Activated CD4-positive, alpha-beta T cell treated with anti-CD3 and anti-CD28 coated beads for 48 hours (primary cell): ENCODE data around the gene ATP5F1C.
"Not testable (repeated sequence)": the region's sequence is repeated elsewhere in the genome, so short reads cannot be mapped to it uniquely, and the experiment has no call there.

Source experiments
- DNase-seq: peaks from one replicate; pipeline ENCODE4 v3.0.0-alpha.2; 2020

ATP5F1C gene

DNA sequence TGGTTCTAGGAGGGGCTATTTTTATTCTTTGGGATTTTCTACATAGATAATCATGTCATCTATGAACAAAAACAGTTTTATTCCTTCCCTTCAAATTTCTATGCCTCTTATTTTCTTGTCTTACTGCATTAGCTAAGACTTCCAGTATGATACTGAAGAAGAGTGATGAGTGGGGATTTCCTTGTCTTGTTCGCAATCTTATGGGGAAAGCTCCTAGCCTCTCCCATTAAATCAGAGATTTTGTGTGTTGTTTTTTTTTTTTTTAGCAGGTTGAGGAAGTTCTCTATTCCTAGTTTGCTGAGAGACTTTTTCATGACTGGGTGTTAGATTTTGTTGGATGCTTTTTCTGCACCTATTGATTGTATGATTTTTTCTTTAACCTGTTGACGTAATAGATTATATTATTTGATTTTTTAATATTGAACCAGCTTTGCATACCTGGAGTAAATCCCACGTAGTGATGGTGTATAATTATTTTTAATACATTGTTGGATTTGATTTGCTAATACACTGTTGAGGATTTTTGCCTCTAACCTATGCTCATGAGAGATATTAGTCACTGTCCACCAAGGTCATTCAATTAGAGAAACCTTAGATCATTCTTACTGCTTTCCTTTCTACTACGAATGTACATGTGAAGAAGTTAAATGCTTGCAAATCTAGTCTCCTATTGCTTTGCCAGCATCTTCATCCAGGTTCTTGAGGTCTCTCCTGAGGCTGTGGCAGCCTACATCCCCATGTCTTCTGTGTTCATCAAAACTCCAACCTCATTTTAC lies 6.5 kb downstream of the ATP5F1C start:
- no peak for DNase-seq

DNA sequence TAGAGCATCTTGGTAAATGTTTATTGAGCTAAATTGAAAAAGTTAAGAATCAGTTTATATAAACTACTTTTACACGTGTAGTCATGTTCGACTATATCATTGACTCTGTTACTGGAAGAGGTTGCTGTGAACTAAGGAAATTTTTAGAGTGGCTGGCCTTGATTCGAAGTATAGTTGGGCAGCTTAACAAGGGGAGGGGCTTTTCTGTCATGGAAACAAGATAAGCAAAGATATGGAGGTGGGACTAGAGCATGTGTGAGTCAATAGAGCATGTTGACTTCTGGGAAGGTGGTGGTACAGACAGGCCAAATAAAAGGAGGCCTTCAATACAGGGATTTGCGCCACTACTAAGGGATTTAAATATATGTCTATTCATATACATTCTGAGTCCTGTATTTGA lies 7.6 kb downstream of the ATP5F1C start:
- no peak for DNase-seq

DNA sequence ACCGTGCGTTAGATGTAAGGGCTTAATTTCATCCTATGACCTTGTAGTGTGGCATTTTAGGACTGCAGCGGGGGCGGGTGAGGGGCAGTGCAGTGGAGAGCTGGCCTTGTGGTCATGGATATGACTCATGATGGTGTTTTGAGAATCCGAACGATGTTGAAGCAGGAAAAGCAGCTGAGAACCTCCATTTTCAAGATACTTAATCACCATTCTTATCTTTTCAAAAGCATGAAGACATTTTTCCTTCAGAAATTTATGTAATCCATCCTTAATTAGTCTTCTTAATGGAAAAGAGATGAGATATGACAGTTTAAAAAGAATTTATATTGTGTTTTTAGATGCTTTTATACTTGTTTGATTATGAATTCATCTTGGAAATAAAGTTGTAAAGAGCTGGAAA lies 9.6 kb downstream of the ATP5F1C start:
- DNase-seq: no peak

DNA sequence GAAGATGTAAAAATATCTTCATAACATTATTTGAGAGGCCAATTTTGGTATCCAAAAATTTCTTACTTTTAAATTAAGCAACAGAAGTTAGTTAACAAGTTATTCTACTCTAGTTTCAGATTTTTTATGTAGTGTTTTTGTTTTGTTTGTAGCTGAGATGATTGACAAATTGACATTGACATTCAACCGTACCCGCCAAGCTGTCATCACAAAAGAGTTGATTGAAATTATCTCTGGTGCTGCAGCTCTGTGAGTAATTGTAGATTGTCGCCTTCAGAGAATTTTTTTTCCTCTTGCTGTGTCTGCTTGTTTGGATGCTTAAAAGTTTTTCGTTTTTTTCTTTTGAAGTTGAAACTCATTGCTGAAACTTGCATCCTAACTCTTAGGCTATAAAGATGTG lies 14.6 kb downstream of the ATP5F1C start:
- DNase-seq: no peak

DNA sequence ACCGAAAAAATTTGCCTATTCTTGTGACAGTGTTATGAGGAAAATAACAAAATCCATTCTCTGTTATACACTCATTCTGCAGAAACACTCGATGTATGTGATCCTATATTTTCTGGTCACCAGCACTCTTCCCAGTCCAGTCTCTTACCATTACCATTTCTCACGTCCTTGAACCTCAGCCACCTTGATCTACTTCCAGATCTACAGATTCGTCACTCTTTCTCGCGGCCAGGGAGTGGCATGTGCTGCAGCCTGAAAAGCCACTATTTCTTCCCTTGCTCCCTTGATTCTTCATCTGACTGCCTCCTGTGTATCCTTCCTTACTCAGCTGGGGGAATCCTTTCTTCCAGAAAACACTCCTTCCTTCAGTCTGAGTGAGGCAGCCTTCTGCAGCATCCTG lies 16.2 kb downstream of the ATP5F1C start:
- DNase-seq: no peak

DNA sequence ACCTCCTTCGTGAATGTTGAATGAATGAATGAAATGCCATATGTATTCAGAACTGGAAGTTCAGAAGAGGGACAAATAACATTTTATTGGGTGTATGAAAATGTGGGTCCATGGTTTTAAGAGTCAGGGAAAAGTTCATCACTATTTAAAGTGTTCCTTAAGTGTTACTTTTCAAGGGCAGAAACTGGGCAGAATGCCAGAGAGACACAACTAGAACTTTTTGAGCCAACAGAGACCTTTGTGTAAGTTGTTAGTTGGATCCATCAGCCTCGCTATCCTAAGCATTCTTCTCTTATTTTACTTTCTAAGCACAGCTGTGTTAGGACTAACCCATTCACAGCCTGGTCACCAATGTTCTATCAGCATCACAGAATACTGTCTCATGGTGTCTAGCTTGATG lies 16.8 kb downstream of the ATP5F1C start:
- DNase-seq: no peak

DNA sequence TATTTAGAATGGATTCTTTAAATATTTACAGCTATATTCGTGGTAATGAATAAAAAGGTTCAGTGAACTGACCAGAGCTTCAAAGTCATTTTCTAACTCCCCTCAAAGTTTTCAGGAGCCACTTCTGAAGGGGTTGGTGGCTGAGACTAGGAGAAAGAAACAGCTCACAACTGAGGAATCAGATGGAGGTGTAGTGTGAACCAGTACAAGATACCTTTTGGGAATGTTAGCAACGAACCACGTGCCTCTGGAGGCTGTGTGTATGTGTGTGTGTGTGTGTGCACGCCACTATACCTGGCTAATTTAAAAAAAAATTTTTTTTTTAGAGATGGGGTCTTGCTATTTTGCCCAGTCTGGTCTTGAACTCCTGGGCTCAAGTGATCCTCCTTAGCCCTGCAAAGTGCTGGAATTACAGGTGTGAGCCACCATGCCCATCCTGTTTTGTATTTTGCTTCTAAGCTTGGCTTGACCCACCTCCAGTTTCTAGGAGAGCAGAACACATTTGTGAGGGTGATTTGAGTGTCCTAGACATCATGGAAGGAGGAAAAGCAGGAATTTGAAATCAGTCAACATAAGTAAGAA lies 20.8 kb downstream of the ATP5F1C start:
- no peak for DNase-seq

DNA sequence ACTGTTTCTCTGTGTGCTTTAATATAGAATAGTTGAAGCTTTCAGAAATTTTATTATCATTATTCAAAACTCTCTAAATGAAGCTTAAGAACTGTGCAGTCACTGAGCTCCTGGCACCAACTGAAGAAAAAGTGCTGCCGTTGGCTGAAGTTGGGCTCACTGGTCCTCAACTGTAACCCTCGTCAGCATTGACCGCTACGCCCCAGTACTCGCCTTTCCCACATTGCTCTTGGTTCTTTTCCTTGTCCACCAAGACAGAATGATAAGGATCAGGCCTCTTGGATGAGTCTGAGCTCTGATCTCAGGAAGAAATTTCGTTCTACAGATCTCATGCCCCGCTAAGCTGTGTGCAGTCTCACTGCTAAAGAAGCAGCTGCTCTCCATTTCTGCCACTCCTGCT lies 22.5 kb downstream of the ATP5F1C start:
- no peak for DNase-seq

DNA sequence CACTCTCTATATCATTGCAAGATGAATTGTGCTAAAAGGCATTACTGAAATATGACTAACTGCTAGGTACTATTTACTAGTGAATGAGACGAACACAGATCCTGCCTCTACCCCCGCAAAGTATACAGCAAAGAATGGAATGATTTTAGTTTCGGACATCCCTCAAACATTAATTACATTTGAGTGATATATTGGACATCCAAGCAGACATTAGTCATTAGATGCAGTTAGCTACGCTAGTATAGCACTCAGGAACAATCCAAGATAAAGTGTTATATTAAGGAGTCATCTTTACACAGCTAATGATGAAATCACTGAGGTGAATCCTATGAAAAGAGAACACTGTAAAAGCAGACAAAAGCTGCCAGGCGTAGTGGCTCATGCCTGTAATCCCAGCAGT lies 23.0 kb downstream of the ATP5F1C start:
- DNase-seq: no peak

DNA sequence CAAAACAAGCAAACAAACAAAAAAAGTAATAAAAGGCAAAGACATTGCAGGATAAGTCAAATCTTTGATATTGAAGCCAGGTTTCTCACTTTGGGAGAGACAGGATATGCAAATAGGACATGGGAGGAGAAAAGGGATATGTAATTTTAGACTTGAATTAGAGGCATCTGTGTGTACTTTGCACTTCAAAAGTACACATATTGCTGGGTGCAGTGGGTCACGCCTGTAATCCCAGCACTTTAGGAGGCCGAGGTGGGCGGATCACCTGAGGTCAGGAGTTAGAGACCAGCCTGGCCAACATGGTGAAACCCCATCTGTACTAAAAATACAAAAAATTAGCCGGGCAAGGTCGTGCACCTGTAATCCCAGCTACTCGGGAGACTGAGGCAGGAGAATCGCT lies 23.8 kb downstream of the ATP5F1C start:
- DNase-seq: not testable (repeated sequence)

DNA sequence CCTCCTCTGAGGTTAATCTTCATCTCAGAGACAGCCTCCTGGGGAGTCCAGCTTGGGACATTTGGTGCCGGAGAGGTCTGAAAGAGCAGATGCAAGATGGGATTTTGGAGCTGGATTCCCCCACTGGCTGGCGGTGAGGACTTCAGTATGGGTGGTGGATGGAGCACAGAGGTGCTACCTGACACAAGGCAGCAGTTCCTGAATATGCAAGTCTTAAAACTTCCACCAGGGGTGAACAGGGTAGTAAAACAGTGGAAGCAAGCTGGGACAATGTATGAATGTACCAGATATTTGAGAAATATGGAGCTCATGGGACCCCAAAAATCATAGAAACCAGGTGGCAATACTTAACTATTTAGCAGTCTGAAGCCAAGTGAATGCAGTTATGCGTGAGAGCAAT lies 25.5 kb downstream of the ATP5F1C start:
- DNase-seq: no peak

DNA sequence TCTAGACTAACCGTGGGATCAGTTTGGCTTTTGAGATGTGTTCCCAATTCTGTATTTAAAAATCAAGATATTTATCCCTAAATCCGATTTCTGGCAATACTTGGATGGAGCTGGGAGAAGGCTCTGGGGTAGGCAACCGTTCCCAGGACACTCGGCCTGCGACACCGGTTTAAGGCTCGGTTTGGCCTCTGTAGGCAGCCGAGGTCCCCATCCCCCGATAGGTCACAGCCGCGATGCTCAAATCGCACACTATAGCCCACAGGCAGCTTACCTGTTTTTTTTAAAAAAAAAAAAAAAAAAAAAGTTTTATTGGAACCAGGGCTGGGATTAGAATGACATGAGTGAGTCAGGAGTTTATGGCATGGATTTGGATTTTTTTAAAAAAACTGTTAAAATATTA lies 29.6 kb downstream of the ATP5F1C start:
- DNase-seq: no peak

DNA sequence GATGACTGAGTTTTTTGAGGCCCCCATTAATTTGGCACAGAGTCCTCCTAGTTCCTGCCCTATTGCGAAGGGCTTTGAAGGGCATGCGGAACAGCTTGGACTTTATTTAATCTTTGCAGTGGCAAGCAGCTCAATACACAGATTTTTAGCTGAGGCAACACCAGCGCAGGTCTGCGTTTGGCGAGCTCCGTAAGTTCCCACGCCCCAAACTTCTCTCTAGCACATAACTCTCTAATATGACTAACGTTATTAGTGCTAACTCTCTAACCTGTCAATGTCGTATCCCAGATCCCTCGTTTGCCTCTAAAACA lies 30.0 kb downstream of the ATP5F1C start:
- DNase-seq: no peak

DNA sequence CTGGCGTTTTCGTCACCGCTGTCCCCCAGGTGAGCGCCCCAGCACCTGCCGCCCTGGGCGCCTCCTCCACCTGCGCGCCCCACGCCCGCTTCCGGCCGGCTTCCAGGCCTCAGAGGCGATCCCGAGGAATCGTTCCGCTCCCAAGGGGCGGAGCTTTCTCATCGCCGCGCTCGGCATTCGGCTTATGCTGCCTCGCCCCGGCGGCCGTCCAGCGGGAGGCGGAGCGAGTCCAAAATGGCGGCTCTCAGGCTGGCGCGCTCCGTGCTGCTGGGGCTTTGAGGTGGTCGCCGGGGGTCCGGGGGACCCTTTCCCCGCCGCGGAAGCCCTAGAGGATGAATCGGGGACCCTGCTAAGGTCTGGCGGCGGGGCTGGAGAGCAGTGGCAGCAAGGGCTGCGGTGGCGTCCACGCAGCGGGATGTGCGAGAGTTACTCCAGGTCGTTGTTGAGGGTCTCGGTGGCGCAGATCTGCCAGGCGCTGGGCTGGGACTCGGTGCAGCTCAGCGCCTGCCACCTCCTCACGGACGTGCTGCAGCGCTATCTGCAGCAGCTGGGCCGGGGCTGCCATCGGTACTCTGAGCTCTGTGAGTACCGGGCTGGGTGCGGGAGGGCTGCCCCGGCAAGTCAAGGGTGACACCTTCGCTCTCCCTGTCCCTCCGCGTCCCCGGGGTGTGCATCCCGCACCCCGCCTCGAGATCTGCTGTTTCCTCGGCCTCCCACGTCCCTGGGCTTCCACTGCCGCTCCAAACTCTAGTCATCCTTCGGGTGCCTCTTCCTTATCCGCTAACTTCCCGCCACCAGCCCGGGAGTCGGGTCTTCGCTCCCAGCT lies 30.5 kb downstream of the ATP5F1C start, which contains the start of gene TAF3:
TAF3 (plus strand) TSS at position 211 of the 826 bp plus-strand sequence; CDS start at position 416, 205 bp downstream.
- peak; percentile 96 for DNase-seq

DNA sequence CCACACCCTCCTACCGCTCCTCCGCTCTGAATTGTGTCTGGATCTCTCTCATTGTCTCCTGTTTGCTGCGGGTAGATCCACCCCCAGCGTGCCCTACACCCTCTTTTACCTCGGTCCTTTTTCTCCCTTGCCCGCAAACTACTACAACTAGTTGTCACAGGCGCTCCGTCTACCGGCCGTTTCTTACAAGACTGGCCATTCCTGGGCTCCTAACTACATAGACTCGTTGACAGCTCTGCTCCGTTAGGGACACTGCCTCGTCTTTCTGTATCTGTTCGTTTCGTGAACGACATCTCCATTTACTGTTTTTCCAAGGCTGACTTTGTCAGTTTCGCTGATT lies 31.1 kb downstream of the ATP5F1C start:
- DNase-seq: peak; percentile 36

DNA sequence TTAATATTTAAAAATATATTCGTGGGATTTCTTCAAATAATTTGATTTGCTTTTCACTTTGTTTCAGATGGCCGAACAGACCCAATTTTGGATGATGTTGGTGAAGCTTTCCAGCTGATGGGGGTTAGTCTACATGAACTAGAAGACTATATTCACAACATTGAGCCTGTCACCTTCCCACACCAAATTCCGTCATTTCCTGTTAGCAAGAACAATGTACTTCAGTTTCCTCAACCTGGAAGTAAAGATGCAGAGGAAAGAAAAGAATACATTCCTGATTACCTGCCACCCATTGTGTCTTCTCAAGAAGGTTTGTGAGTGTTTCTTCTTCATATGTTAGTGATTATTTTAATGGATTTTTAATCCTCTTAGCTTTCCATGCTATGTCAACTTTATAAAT lies 36.3 kb downstream of the ATP5F1C start:
- no peak for DNase-seq

DNA sequence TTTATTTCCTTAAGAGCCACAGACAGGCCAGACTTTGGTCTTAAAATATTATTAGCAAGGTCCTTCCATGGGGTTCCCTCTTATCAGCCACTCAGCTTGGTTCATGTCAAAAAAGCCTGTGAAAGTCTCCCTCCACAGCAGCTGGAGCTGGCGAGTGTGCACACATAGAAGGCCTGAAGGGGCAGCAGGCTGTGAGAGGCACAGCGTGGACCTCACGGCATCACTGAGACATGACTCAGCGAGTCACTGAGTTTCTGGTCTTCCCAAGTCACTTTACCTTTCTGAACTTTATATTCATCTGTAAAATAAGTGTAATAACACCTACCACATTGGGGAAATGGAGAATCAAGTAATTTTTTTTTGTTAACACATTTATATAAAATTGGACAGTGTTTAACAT lies 39.0 kb downstream of the ATP5F1C start:
- peak; percentile 26 for DNase-seq

DNA sequence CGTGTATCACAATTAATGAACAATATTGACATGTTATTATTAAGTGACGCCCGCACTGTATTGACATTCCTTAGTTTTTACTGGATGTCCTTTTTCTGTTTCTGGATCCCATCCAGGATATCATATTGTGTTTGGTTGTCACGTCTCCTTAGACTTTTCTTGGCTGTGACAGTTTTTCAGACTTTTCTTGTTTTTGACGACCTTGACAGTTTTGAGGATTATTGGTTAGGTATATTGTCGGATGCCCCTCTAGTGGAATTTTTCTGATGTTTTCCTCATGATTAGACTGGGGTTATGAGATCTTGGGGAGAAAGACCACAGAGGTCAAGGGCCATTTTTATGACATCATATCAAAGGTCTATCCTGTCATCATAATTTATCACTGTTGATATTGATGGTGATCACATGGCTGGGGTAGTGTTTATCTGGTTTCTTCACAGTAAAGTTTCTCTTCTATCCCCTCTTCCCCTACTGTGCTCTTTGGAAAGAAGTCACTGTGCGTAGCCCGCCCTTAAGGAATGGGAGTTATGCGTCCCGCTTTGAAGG lies 41.4 kb downstream of the ATP5F1C start:
- DNase-seq: no peak

DNA sequence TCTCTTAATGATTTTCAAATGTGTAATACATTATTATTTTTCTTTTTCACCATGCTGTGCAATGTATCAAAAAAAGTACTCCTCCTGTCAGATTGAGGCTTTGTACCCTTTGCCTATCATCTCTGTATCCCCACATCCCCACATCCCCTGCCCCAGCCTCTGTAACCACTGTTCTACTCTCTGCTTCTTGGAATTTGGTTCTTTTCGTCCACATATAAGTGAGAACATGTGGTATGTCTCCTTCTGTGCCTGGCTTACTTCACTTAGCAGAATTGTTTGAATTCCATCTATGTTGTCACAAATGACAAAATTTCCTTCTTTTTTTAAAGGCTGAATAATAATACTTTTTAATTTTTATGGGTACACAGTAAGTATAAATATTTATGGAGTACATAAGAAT lies 44.1 kb downstream of the ATP5F1C start:
- DNase-seq: no peak

DNA sequence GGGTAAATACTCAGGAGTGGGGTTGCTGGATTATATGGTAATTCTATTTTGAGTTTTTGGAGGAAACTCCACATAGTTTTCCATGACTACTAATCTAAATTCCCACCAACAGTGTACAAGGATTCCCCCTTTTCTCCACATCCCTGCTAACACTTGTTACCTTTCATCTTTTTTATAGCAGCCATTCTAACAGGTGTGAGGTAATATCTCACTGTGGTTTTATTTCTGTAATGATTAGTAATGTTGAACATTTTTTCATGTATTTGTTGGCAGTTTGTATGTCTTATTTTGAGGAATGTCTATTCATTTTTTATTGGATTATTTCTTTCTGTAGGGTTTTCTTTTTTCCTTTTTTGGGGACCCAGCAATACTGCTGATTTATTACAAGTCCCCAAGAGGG lies 45.2 kb downstream of the ATP5F1C start:
- DNase-seq: no peak

DNA sequence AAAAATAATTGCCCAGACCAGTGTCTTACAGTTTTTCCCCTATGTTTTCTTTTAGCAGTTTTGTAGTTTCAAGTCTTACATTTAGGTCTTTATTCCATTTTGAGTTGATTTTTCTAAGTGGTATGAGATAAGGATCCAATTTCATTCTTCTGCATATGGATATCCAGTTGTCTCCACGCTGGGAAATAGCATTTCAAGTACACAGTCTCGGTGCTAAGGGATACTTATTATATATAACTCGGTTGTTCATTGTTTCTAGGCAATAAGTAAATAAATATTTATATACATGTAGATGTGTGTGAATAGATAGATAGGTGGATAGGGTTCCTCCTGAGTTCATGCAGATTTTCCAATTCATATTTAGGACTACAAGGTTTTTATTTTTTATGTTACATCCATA lies 46.3 kb downstream of the ATP5F1C start:
- no peak for DNase-seq

DNA sequence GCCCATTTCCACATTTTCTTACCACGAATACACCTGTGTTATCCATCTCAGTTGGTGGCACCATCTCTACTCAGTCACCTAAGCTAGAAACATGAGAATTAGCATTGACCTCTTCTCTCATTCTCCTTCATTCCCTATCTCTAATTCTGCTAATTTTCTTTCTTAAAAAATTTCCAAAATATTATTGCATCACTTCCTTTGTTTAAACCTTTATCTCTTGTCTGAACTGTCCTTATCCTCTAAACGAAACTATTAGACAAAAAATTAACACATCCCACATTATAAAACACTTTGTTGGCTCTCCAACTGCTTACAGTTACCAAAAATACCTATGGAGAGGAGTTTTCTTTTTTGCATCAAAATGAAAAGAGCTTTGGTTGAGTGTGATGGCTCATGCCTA lies 48.6 kb downstream of the ATP5F1C start:
- DNase-seq: no peak

DNA sequence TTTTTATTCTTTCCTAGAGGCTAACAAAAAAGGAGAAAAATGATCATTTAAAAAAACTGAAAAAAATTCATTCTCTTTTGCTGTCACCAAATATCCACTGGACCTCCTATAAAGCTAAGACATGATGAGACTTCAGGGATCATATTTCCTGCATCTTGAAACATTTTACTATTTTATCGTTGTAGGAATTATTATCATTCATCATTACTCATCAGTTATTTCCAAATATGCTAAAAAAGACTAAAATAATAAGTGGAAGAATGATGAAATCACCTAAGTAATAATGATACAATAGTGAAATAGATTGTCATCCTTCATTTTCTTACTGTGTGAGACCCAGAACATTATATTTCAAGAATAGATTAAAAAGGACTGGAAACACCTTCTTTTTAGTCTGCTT lies 58.6 kb downstream of the ATP5F1C start:
- DNase-seq: no peak

DNA sequence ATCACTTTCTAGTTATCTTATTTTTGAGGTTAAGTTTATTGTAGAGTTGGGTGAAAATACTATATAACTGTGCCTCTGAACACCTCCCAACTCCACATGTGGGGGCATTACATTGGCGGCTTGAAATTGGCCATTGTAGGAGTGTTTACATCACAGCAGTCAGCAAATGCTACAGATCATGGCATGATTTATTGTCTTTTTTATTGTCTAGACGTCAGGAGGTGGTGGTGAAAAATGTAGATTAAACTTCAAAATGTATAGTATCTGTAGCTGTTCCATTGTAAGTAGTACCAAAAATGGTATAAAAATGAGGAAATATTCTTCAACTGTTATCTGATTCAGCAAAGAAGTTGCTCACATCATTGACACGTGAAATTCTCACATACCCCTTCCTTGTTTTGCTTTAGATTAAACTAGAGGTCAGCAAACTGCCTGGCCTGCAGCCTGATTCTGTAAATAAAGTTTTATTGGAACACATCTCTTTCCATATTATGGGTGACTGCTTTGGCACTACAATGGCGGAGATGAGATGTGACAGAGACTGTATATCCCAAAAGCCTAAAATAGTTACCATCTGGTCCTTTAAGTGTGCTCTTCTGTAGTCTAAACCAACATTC lies 65.4 kb downstream of the ATP5F1C start:
- DNase-seq: no peak
